Activated T-helper 9 cell treated with anti-CD3 and anti-CD28 coated beads, Interleukin-2, amount 50 U/mL, for 16 hours (primary cell): ENCODE measurements around the gene ARHGEF11.

Source experiments
- DNase-seq: peaks from one replicate; pipeline ENCODE4 v3.0.0-alpha.2; 2020; ENCODE audit warnings: low read depth

The ARHGEF11 gene

DNA sequence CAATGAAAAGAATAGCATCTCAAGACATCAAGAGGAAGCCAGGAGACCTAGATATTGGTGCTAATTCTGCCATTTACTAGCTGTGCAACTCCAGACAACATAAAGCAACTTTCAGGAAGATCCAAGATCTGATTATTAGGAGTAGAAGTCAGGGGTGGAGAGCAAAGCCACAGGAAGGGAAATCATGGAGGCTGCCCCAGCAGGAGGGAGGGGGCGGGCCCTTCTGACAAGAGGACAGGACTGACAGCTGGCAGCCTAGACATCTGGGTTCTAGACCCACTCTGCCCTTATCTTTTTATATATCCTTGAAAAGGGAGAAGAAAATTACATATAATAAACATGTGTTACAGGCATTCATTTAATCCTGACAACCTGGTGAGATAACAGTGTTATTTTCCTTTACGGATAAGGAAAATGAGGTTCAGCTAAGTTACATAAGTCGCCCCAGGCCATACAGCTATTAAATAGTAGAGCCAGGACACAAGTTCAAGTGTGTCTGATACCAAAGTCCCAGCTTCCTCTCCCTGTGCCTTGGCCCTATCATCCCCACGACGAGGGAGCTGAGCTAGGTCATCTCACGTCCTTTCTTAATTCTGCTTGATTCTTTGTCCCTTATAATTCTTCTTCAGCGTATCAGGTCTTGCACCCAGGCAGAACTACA, 46.6 kb downstream of the ARHGEF11 start:
- DNase-seq: no peak

DNA sequence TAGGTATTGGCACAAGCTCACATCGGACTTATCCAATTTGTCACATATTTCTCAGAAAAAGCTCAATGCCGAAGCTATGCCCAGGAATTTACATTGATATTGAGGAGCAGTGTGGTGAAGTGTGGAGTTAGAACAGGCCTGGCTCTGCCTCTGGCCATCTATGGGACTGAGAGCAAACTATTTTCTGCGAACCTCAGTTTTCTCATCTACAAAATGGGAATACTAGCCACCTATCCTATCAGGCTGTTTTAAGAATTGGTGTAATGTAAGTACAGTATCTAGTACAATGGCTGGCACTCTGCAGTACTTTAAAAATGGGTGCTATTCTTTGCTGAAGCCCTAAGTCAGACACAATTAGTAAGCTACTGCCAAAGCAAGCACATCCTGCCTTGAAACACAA, 47.2 kb downstream of the ARHGEF11 start:
- DNase-seq: no peak

DNA sequence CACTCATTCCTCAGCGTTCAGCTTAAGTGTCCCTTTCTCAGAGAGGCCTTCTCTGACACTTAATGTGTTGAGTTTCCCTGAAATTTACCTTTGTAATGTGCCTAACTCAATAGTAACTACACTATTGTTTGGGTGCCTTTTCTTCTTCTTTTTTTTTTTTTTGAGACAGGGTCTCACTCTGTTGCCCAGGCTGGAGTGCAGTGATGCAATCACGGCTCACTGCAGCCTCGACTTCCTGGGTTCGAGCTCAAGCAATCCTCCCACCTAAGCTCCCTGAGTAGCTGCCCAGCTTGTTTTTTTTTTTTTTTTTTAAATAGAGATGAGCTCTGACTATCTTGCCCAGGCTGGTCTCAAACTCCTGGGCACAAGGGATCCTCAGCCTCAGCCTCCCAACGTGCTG, 50.1 kb downstream of the ARHGEF11 start:
- DNase-seq: no peak

DNA sequence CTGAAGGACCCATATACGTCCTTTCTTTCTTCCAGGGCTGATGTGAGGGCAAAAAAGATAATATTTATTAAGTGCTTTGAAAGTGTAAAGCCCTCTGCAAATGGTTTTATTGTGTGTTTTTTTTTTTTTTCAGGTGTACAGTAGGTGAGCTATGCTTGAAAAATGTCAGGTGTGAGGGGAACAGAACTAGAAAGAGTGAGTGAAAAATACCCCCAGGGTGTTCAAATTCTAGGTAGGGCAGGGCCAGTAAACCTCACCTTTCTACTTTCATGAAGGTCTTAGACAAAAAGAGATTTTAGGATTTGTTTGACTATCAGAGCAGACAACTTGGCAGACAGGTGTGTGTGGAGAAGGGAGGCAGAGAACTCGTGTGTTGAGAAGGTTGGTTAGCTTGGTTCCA, 51.3 kb downstream of the ARHGEF11 start:
- DNase-seq: no peak

DNA sequence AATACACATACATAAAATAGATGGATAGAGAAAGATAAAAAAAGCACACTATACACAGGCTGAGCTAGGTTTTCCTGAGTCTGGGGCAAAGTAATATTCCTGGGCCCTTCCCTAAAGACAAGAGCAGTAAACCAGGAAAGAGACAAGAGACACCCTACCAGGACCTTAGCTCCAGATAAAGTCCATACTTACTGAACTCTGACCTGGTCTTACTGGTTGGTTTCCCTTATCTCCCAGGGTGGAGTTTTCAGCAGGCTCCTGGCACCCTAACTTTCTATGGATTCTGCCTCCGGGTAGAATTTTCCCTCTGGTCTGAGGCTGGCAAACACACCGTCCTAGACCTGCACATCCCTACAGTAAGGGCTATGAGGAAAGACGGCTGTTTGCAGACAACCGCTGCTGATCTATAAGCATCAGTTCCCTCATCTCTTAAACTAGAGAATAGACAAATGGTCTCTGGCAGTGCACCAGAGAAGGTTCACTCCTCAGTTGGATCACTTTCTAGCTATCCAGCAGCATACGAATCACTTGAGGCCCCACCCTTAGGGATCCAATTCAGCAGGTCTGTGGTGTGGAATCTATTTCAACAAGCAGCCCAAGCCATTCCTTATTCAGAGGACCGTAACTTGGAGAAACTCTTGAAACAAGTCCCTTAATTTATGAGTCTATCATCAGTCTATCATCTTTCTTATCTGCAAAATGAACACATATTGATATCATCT, 52.0 kb downstream of the ARHGEF11 start:
- DNase-seq: no peak

DNA sequence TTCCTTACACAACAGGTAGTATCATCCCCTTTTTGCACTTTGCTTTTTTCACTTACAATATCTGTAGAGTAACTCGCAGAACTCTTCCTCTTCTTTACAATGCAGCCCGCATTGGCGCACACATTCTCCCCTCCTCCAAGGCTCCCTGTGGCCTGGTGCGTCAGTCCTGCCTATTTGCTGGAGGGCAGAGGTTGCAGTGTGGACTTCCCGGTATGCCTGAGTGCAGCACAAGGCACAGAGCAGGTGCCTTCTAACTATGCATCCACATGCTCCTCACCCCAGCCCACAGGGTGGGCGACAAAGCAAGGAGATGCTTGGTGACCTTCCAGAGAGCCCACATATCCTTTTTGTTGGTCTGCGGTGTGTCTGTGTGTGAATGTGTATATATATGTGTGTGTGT, 53.3 kb downstream of the ARHGEF11 start:
- DNase-seq: no peak

DNA sequence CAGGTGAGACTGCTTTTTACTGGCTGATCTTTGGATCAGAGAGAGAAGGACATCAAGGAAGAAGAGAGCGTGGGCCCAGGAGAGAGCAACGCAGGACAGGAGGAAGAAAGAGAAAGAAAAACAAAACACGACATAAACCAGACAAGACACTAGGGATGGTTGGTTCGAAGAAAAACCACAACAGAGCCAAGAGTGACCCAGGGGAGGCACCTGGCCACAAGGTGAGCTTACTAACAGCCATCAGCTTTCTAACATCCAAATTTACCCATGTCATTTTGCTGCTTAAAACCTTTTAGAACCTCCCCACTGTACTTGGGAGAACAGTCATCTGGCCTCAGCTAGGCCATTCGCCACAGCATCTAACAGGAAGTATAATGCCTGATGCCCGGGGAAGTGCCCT, 57.8 kb downstream of the ARHGEF11 start:
- no peak for DNase-seq

DNA sequence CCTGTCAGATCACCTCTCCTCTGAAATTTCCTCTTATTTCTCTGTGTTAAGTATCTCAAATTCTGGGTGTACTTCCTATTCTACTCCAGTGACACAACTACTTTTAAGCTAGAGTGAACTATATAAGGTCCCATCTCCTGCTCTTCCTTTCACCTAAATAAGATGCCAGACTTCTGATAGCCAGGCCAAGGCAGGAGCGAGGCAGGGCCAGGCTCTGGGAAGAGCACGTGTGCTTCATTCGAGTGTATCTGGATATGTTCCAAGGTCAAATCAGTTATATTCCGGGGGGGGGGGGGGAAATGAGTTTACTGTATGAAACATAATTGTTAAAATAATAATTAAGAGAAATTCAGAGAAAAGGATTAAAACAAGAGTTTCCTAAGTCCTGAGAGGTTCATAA, 65.0 kb downstream of the ARHGEF11 start:
- no peak for DNase-seq

DNA sequence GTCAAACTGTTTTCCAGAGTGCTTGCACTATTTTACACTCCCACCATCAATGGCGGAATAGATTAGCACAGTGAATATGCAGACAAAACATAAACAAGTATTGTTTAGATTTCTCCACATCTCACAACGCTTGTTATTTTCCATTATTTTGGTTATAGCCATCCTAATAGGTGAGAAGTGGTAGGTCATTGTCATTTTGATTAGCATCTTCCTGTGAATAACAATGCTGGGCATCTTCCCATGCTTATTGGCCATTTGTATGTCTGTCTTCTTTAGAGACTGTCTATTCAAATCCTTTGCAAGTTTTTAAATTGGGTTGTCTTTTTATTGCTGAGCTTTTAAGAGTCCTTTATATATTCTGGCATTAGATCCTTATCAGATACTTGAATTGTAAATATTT, 70.5 kb downstream of the ARHGEF11 start:
- DNase-seq: no peak

DNA sequence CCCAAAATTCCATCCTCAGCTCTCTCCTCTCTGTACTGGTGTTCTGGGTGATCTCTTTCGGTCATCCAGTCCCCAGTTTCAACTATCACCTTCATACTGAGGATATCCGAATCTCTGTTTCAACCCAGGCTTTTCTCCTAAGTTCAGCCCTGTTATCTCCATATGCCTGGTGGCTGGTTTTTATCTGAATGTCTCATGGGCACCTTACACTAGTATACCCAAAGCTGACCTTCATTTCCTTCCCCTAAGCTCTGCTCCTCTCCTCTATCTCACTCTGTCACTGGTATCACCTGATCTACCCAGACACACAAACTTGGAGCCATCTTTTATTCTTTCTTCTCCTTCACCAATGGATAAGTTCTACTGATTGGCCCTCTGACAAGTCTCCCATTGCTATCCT, 72.1 kb downstream of the ARHGEF11 start:
- no peak for DNase-seq

DNA sequence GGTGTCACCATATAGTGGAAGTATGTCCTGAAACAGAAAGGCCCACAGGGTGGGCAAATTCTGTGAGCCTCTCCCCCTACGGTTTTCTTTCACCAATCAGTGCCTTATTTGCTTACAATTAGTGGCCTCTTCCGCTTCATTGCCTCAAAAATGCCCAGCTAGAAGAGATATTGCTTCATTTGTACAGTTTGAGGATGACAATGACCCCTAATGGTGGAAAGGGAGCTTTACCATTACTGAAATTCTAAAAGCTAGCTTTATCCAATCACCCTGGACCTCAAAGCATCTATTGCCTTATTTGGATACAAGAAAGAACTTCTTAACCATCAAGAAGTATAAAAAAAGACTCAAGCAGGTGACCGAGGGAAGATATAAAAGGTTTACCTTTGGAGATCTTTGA, 75.5 kb downstream of the ARHGEF11 start:
- DNase-seq: no peak

DNA sequence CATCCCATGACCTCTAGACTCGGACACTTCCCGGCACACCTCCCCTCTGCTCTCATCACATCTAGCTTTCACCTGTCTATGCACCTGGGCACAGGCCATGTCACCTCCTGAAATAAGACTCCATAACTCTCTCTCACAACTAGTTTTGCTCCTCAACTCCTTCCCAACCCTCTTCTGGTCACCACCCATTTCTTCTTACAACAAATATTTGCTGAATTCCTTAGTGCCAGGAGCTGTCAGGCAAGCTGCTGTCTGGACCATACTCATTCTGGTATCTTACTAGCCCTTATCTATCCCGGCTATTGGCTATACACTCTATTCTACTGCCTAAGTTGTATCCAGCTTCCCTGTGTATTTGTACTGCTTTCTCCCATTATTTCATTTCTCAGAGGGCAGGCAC, 76.0 kb downstream of the ARHGEF11 start:
- no peak for DNase-seq

DNA sequence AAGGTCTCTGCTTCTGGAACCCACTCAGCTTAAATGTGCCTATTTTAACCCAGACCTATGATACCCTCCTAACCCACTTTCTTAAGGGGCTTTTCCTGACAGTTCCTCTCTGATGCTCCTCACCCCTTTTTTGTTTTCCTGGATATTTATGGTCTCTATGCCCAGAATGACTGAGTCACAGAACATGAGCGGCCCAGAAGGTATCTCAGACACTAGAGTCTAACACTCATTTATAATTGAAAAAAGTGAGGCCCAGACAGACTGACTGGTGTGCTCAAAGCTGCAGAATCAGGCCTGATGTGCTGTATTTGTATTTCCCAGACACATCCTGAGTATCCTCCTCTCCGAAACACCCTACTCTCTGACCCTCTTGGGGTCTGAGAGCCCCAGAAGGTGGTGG, 81.1 kb downstream of the ARHGEF11 start:
- DNase-seq: no peak

DNA sequence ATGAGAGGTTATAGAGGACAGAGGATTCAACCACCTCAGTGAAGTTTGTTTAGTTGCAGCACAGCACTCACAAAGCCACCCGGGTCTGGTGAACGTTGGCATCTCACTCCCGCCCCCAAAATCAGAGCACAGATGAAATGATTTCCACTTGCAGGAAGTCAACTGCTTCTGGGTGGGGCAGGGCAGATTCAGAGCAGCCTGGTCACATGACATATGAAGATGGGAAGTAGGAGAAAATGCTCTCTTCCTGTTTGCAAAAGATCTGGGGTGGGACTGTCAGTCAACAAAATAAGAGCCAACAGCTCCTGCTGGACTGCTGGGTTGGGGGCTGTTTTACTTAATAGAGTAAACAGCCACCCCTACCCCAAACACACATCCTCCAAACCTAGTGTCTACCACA, 81.9 kb downstream of the ARHGEF11 start:
- DNase-seq: no peak

DNA sequence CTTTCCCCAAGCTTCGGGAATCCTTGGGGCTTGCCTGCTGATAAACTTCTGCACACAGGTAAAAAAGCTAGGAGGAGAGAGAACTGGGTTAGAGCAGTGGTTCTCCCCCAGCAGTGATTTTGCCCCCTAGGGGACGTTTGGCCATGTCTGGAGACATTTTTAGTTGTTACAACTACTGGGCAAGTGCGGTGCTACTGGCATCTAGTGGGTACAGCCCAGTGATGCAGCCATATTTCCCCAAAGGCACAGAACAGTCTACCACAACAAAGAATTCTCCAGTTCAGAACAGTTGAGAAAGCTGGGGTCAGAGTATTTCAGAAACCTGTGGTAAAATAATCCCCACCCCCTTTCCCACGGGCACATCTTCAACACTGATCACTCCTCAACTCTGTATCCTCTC, 83.8 kb downstream of the ARHGEF11 start:
- DNase-seq: no peak

DNA sequence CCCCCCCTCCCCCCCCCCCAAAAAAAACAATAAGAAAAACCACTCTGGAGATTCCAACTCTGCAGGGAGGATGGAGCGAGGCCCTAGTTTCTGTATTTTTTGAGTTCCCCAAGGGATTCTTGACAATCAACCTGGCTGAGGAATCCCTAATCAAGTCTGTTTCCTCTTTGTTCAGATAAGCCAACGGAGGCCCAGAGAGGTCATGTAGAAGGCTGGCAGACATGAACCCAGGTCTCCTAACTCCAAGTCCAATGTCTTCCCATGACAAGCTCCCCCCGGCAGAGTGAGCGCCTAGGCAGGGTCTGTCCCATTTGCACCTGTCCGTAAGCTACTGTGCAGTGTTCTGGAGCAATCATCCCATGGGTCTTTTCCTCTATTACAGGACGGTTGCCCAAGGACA, 85.6 kb downstream of the ARHGEF11 start:
- no peak for DNase-seq

DNA sequence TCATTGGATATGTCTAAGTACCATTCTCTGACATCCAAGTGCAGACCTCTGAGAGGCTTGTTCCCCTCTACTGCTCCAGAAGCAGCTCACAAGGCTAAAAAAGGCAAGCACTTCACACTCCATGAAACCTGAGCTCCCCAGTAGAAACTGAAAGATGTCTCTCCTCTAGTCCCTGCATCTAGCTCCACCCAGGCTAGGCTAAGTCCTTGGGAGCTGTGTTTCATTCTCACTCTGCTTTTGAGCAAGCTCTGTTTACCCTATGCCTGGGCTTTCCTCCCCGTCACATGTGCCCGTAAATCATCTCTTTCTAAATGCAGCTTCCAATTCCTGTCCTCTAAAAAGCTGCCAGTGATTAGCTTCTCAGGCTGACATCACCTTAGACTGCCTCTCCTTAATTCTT, 86.1 kb downstream of the ARHGEF11 start:
- DNase-seq: no peak

DNA sequence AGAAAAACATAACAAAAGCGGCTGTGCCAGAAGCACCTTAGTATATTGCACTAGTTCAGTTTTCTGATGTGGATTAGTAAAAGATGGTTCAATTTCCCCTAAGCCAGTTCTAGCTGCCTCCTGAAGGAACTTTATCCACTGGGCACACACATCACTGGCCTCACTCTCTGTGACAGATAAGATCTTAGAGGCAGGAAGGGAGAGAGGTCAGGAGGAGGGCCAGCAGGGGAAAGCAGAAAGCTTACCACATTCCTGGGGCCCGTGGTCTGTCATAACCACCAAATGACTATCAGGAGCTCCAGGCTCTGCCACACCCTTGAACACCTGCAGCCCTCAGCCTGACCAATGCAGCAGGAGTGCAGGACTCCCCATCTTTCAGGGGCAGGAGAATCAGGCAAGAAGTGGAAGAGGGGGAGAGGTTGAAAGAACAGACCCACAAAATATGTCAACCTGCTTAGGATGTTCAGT, 87.3 kb downstream of the ARHGEF11 start:
- DNase-seq: no peak

DNA sequence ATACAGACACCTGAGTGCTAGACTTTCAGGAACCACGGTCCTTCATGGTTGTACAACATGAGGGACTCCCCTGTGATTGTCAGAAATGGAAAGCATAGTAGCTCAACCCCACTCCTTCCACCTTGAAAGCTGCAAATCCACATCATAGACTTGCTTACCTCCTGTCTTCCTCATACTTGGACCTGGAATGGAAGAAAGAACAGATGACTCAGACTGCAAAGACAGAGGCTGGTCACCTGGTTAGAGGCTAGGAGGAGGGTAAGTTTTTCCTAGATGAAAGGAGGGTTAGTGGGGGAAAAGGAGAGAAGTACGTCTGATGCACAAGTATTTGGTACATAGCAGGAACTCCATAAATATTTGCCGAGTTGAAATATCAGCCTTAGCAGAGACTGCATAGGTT, 87.9 kb downstream of the ARHGEF11 start:
- DNase-seq: no peak

DNA sequence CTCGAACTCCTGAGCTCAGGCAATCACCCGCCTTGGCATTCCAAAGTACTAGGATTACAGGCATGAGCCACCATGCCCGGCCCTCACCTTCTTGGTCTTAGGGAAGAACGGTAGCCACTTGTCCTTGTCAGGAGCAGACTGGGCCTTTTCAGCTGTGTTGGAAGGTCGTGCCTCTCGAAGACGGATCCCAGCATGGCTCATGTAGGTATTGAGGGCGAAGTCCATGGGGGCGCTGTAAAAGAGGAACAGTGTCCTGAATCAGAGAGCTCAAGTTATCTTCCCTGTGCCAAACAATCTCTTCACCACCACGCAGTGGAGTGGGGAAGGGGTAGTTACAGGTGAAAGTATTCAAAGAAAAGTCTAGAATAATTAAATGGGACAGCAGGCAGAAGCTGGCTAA, 89.2 kb downstream of the ARHGEF11 start:
- no peak for DNase-seq

DNA sequence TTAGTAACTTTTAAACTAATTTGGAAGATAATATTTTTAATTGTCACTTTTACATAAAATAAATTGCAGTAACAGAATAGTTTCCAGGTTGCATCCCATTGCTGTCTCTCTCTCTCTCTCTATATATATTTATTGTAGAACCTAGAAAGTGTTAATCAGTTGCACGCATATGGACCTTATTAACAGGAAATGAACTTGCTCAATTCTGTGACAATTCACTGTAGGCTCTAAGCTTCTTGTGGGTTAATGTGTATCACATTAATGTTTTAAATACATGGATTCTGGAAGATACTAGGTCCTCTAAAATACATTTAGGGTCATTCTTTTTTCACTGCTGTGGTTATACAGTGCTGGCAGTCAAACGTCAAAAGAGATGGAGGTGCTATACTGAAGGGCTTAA, 92.0 kb downstream of the ARHGEF11 start:
- DNase-seq: no peak

DNA sequence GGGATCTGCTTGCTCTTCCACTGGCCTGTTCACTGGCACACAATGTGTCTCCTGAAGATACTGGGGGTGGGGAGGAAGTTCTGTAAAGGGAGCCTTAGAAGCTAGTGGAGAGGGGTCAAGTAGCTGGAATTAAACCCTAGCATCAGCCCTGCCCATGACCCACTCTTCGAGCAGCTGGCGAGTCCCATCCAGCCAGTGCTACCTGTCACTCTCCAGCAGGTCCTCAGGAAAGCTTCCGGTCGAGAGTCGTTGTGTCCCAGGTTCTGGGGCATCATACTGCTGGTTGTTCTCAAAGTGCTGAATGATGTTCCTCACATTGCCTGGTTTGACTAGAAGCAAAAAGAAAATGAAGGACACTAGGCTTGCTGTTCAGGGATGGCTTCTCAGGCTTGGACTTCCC, 94.2 kb downstream of the ARHGEF11 start:
- no peak for DNase-seq

DNA sequence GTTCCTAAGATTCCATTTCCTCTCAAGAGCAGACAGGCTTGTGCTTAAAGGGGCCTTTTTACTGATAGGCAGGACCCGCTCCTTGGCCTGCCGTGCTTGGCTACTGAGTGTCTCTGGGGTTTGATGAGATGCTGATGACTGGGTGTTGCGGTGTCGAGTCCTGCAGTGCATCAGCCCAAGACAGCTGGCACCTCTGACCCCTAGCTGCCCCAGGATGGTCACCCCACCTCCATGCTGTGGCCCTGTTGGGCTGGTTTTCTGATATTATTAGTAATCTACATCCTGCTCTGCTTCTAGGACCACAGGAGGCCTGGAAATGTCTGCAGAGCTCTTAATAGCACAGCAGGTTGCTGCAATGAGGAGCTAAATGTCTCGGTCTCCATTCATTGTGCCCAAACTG, 96.4 kb downstream of the ARHGEF11 start:
- no peak for DNase-seq

DNA sequence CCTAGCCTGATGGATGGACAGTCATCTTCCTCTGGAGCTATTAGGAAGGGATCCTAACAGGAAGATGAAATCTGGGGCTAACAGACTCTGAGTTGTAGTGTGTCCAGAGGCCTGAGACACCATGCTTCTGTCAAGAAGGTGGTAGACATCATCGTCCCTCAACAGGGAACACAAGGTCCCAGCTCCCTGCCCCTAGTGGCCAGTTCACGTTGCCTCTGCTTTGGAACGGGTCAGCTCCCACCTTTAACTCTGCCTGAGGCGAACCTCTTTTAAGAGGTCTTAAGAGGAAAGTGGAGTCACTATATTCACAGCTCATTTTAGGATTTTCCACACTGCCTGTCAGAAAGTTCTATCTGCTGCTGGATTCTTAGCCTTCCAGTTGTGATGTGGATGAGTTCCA, 96.8 kb downstream of the ARHGEF11 start:
- no peak for DNase-seq
